ENCODE results near the gene GRAMD2B. TPM values are rescaled to one million over a fixed set of nuclear protein-coding genes. Genes with fewer than 3 reads are reported as not detected.

Gene GRAMD2B
- total RNA-seq, 4 donors from 2014 or later, result 19.1 to 44.1 (median 36.7) TPM

DNA sequence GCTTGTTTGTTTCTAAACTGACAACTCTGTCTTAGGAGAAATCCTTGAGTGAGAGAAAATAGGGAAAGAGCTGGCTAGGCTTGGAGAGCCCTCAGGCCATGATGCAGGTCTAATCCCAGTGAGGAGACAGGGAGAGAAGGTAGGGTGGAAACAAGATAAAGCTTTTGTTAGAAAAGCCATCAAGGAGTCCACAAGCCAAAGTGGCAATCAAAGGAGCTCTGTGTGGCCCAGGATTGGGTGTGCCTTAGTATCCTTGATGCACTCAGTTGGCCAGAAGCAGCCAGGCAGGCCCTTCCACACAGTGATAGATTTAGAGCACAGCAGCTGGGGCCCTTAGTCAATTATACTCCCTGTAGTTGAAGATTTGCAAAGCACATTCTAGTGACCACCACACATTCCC, 97.9 kb downstream of the GRAMD2B start:
- ATAC-seq (ENCODE audit: low FRiP score) (no peak), DNase-seq (ENCODE audit: low spot score) (no peak)
- TF ChIP-seq, protein P1, sequence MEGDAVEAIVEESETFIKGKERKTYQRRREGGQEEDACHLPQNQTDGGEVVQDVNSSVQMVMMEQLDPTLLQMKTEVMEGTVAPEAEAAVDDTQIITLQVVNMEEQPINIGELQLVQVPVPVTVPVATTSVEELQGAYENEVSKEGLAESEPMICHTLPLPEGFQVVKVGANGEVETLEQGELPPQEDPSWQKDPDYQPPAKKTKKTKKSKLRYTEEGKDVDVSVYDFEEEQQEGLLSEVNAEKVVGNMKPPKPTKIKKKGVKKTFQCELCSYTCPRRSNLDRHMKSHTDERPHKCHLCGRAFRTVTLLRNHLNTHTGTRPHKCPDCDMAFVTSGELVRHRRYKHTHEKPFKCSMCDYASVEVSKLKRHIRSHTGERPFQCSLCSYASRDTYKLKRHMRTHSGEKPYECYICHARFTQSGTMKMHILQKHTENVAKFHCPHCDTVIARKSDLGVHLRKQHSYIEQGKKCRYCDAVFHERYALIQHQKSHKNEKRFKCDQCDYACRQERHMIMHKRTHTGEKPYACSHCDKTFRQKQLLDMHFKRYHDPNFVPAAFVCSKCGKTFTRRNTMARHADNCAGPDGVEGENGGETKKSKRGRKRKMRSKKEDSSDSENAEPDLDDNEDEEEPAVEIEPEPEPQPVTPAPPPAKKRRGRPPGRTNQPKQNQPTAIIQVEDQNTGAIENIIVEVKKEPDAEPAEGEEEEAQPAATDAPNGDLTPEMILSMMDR (IDR thresholded peaks at IDR 0.05), result no peak

DNA sequence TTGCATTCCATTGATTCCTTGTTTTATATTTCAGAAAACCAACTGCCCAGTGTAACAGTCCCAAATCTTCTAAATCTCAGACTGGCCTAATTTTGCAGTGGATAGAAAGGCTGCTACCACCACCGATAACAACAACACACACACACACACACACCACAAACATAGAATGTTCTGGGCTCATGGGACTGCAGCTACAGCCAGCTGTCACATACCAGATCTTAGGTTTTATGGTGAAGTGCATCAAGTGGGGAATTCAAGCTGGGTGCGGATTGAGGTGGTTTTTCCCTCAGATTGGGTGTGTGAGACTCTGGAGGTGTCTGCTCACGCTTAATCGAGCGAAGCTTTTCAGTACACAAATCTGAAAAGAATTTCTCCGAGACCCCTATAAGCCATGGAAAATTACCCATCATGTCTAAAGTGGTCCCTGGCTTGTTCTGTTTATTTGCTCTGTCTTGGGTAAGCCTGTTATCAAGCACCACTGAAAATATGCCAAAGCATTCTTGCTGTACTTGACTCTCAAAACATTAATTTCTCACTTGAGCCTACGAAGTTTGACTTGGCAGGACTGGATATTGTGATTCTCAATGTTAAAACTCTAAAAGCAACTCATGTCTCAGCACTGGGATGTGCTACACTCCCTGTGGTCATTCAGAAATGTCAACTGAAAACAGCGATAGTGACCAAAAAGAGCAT, 100.8 kb downstream of the GRAMD2B start:
- DNase-seq (ENCODE audit: low spot score) (no peak), ATAC-seq (ENCODE audit: low FRiP score) (no peak)
- TF ChIP-seq, protein P1 (IDR thresholded peaks at IDR 0.05), result no peak

DNA sequence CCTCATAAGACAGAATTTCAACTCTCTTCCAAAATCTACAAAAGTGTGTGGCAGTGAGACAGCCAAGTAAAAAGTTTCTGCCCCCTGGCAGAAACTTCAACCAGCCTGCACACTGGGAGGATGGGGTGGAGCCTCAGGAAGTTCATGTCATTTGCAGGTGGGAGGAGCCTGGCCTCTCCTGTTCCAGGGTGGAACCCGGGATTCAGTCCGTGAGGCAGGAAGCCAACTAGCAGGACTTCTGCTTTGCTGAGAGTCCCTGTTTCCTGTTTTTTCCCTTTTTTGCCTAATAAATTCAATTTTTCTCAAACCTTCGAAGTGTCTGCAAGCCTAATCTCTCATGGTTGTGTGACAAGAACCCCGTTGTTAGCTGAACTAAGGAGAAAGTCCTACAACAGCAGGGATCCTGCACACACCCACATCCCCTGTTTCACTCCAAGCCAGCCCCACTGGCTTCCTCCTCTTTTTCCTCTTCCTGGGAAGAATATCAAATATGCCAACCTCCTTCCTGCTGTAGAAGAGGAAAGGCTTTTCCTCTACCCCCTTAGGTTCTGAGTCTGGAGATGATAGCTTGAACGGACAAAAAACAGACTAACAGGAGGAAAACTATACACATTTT, 102.5 kb downstream of the GRAMD2B start:
- DNase-seq (ENCODE audit: low spot score) (no peak), ATAC-seq (ENCODE audit: low FRiP score) (peak; percentile 54)
- TF ChIP-seq, protein P1 (IDR thresholded peaks at IDR 0.05), result no peak

DNA sequence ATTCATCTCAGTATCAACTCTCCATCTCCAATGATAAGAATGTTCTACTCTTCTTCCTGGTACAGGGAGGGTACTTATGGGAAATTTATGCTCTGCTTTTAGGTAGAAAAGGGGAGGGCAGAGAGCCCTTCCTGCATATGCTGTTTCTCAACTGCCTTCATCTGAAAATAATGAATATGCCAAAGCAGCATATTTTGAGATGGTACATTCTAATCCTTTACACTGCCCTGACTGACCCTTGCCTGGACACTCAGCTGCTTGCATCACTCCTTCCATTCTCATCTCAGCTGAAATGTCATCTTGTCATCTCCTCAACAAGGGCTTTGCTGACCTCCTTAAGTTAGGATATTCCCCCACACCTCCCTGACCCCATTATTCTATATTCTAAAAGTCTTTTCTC, 103.3 kb downstream of the GRAMD2B start:
- ATAC-seq (ENCODE audit: low FRiP score) (peak; percentile 57), DNase-seq (ENCODE audit: low spot score) (no peak)
- TF ChIP-seq, protein P1 (IDR thresholded peaks at IDR 0.05), result no peak

DNA sequence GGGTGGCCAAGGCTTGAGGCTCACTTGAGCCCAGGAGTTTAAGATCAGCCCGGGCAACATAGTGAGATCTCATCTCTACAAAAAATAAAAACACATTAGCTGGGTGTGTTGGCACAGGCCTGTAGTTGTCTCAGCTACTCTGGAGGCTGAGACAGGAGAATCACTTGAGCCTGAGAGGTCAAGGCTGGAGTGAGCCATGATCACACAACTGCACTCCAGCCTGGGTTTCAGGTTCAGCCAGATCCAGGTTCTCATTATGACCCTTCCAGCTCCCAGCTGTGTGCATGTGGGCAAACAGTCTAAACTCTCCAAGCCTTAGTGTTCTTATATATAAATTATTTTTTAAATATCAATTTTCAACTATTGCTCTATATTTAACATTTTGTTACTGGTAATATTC, 103.9 kb downstream of the GRAMD2B start:
- TF ChIP-seq, protein P1 (IDR thresholded peaks at IDR 0.05), result no peak
- DNase-seq (ENCODE audit: low spot score) (no peak), ATAC-seq (ENCODE audit: low FRiP score) (no peak)

DNA sequence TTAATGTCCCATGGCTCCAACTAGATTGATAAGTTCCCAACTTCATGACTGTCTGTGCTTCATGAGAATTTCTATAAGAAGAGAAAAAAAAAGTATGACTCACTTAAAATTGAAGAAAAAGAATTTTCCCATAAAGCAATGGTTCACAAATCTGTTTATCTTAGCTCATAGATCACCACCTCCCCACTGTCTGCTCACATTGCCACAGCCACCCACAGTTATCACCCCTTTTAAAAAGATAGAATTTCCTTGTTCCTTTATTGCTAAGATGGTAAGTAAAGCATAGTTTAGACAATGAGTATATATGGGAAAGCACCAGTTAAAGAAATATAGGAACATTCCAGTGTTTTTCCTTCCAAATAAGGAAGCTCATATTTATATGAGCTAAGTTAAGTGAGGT, 104.7 kb downstream of the GRAMD2B start:
- no peak for ATAC-seq (ENCODE audit: low FRiP score)
- DNase-seq (ENCODE audit: low spot score), result no peak
- TF ChIP-seq, protein P1 (IDR thresholded peaks at IDR 0.05), result no peak
